ENCODE data around the gene TRHDE.
"Not testable (repeated sequence)": the region's sequence is repeated elsewhere in the genome, so short reads cannot be mapped to it uniquely, and the experiment has no call there.

The TRHDE gene

DNA sequence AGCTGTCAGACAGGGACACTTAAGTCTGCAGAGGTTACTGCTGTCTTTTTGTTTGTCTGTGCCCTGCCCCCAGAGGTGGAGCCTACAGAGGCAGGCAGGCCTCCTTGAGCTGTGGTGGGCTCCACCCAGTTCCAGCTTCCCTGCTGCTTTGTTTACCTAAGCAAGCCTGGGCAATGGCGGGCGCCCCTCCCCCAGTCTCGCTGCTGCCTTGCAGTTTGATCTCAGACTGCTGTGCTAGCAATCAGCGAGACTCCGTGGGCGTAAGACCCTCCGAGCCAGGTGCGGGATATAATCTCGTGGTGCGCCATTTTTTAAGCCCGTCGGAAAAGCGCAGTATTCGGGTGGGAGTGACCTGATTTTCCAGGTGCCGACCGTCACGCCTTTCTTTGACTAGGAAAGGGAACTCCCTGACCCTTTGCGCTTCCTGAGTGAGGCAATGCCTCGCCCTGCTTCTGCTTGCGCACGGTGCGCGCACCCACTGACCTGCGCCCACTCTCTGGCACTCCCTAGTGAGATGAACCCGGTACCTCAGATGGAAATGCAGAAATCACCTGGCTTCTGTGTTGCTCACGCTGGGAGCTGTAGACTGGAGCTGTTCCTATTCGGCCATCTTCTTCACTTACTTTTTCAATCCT, 248.0 kb downstream of the TRHDE start:
- not testable (repeated sequence) for H3K4me3 ChIP-seq (ENCODE audit: low read length in 2 of 2); H3K27ac ChIP-seq (ENCODE audit: low read depth in 2 of 2, low read length in 2 of 2); H3K36me3 ChIP-seq (ENCODE audit: control insufficient read depth in 2 of 2, insufficient read depth in 2 of 2, low read length in 2 of 2); H3K4me1 ChIP-seq (ENCODE audit: control insufficient read depth in 2 of 2, insufficient read depth in 2 of 2, low read length in 2 of 2); H3K9me3 ChIP-seq (ENCODE audit: control insufficient read depth in 2 of 2, low read length in 2 of 2); H3K27me3 ChIP-seq (ENCODE audit: control insufficient read depth in 2 of 2, insufficient read depth in 2 of 2, low read length in 2 of 2); H3K9ac ChIP-seq (ENCODE audit: low read depth in 1 of 2, low read length in 2 of 2)

DNA sequence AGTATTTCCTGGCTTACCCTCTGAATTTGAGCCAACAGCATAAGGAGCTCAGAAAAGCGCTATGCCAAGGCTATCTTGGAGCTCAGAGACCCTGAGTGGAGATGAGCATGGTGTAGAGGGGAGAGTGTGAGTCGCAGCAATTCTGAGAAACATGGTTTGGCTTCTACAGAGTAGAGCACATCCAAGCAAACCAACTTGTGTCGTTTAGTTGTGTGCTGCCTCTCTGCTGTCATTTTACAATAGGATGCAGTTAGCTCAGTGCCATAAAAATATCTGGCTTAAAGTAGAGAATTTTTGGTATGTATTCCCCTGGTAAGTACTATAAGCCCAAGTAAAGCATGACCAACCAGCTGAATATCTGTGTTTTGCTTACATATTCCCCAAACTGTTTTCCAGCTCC, 249.2 kb downstream of the TRHDE start:
- Histone ChIP-seq H3K4me1 (ENCODE audit: control insufficient read depth in 2 of 2, insufficient read depth in 2 of 2, low read length in 2 of 2) (no peaks in the 10 kb centered on the region), H3K9me3 (ENCODE audit: control insufficient read depth in 2 of 2, low read length in 2 of 2) (no peaks in the 10 kb centered on the region), H3K36me3 (ENCODE audit: control insufficient read depth in 2 of 2, insufficient read depth in 2 of 2, low read length in 2 of 2) (no peaks in the 10 kb centered on the region), H3K9ac (ENCODE audit: low read depth in 1 of 2, low read length in 2 of 2) (no peak overlapping the region), H3K4me3 (ENCODE audit: low read length in 2 of 2) (no peak overlapping the region), H3K27me3 (ENCODE audit: control insufficient read depth in 2 of 2, insufficient read depth in 2 of 2, low read length in 2 of 2) (no peaks in the 10 kb centered on the region), H3K27ac (ENCODE audit: low read depth in 2 of 2, low read length in 2 of 2) (no peak overlapping the region)

DNA sequence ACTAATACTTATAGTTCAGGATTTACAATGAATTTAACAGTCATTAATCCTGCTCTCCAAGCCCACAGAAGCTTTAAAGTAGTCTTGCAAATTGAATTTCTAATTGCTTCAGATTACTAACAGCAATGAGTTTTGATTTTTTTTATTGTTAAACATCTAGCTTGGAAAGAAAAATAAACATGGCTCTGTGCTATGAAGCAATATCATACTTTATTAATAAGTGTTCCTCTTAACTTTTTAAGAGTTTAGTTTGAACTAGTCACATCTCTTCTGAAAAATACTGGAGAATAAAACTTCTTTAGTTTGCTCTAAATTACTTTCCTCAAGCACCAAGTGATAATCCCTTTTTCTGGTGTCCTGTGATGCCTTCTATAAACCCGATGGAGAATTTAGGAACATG, 250.2 kb downstream of the TRHDE start:
- H3K36me3 ChIP-seq (ENCODE audit: control insufficient read depth in 2 of 2, insufficient read depth in 2 of 2, low read length in 2 of 2), result no peaks in the 10 kb centered on the region
- no peaks in the 10 kb centered on the region for H3K9me3 ChIP-seq (ENCODE audit: control insufficient read depth in 2 of 2, low read length in 2 of 2)
- no peak overlapping the region for H3K27ac ChIP-seq (ENCODE audit: low read depth in 2 of 2, low read length in 2 of 2)
- H3K9ac ChIP-seq (ENCODE audit: low read depth in 1 of 2, low read length in 2 of 2), result no peak overlapping the region
- no peak overlapping the region for H3K4me3 ChIP-seq (ENCODE audit: low read length in 2 of 2)
- no peaks in the 10 kb centered on the region for H3K4me1 ChIP-seq (ENCODE audit: control insufficient read depth in 2 of 2, insufficient read depth in 2 of 2, low read length in 2 of 2)
- no peaks in the 10 kb centered on the region for H3K27me3 ChIP-seq (ENCODE audit: control insufficient read depth in 2 of 2, insufficient read depth in 2 of 2, low read length in 2 of 2)

GRCh38 chr12:72523754-72524153, 251.6 kb downstream of the TRHDE start:
- Histone ChIP-seq H3K27me3 (ENCODE audit: control insufficient read depth in 2 of 2, insufficient read depth in 2 of 2, low read length in 2 of 2) (no peaks in the 10 kb centered on the region), H3K9me3 (ENCODE audit: control insufficient read depth in 2 of 2, low read length in 2 of 2) (no peaks in the 10 kb centered on the region), H3K27ac (ENCODE audit: low read depth in 2 of 2, low read length in 2 of 2) (no peak overlapping the region), H3K4me3 (ENCODE audit: low read length in 2 of 2) (no peak overlapping the region), H3K36me3 (ENCODE audit: control insufficient read depth in 2 of 2, insufficient read depth in 2 of 2, low read length in 2 of 2) (no peaks in the 10 kb centered on the region), H3K9ac (ENCODE audit: low read depth in 1 of 2, low read length in 2 of 2) (no peak overlapping the region), H3K4me1 (ENCODE audit: control insufficient read depth in 2 of 2, insufficient read depth in 2 of 2, low read length in 2 of 2) (no peaks in the 10 kb centered on the region)

DNA sequence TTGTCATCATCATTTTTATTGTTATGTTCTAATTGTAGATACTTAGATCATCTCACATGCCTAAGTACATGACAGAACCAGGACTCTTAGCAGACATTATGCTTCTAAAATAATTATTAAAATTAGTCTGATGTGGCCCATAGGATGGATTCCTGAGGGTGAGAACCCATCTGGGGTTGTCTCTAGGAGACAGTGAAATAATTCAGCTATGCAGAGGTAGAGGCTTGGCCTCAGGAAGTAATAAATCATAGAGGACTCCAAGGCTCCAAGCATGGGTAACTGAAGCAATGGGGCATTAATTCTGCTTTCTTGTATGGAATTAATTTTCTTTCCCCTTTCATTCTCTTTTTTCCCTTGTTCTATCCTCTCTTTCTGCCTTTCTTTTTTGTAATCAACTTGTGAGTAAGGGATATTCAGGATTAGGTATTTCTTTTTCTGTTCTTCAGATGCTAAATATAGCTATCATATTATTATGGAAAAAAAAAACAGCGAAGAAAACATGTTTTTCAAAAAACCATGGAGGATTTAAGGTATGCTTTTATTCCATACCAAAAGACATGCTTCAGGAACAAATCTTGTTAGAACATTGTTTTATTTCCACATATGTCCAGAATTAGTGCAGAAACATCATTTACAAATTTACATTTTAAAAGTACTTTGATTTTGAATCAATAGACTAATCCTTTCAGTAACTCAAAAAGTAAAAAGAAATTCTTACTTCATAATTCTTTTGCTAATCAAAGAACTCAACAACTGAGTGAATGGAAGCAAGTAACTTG, 263.2 kb downstream of the TRHDE start:
- Histone ChIP-seq H3K4me3 (ENCODE audit: low read length in 2 of 2) (no peak overlapping the region), H3K9ac (ENCODE audit: low read depth in 1 of 2, low read length in 2 of 2) (no peak overlapping the region), H3K27me3 (ENCODE audit: control insufficient read depth in 2 of 2, insufficient read depth in 2 of 2, low read length in 2 of 2) (no peaks in the 10 kb centered on the region), H3K27ac (ENCODE audit: low read depth in 2 of 2, low read length in 2 of 2) (no peak overlapping the region), H3K9me3 (ENCODE audit: control insufficient read depth in 2 of 2, low read length in 2 of 2) (no peaks in the 10 kb centered on the region), H3K36me3 (ENCODE audit: control insufficient read depth in 2 of 2, insufficient read depth in 2 of 2, low read length in 2 of 2) (no peaks in the 10 kb centered on the region), H3K4me1 (ENCODE audit: control insufficient read depth in 2 of 2, insufficient read depth in 2 of 2, low read length in 2 of 2) (no peaks in the 10 kb centered on the region)

DNA sequence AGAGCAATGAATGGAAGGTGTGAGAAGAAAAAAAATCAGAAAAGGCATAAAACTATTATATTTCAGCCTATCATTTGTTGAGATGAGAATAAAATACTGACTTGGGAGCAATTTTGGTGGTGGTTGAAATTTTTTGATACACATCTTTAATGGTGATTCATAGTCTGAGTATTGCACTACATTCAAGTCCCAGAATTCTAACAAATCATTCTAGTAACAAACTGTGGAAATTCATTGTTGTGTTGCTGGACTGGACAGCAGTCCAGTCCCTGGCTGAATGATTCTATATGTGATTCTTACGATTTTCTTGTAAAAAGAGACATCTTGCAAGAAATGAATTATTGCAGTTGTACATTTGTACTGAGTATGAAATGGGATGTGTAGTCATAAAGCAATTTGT, 268.6 kb downstream of the TRHDE start:
- H3K9ac ChIP-seq (ENCODE audit: low read depth in 1 of 2, low read length in 2 of 2), result no peak overlapping the region
- no peak overlapping the region for H3K4me3 ChIP-seq (ENCODE audit: low read length in 2 of 2)
- H3K27ac ChIP-seq (ENCODE audit: low read depth in 2 of 2, low read length in 2 of 2), result no peak overlapping the region
- H3K27me3 ChIP-seq (ENCODE audit: control insufficient read depth in 2 of 2, insufficient read depth in 2 of 2, low read length in 2 of 2), result no peaks in the 10 kb centered on the region
- no peaks in the 10 kb centered on the region for H3K4me1 ChIP-seq (ENCODE audit: control insufficient read depth in 2 of 2, insufficient read depth in 2 of 2, low read length in 2 of 2)
- H3K9me3 ChIP-seq (ENCODE audit: control insufficient read depth in 2 of 2, low read length in 2 of 2), result no peaks in the 10 kb centered on the region
- no peaks in the 10 kb centered on the region for H3K36me3 ChIP-seq (ENCODE audit: control insufficient read depth in 2 of 2, insufficient read depth in 2 of 2, low read length in 2 of 2)

DNA sequence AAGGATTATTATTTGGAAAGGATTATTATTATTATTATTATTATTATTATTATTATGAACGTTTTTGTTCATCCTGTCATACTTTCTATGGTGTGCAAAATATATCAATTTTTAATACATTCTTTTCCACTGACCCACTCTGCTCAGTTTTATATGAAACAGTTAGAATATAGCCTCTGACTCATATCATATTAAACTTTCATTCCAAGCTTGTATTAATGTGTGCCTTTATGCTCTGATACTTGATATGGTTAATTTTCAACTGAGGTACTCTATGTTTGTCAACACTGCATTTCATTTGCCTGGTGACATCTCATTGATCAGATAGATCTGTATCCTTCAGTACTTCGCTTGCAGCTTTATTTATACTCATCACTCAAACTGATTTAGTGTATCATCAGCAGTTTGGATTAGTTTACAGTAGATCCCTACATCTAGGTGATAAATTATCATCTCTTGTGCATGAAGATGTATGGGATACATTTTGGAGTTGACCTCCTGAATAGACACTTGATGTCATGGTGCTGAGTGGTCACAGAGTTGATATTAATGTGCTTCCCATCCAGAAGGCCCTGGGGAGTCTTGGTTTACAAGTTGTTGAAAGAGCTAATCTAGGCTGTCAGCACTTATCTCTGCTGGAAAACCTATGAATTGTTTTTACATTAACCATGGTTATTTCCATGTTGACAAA, 271.8 kb downstream of the TRHDE start:
- H3K4me1 ChIP-seq (ENCODE audit: control insufficient read depth in 2 of 2, insufficient read depth in 2 of 2, low read length in 2 of 2), result no peaks in the 10 kb centered on the region
- H3K9me3 ChIP-seq (ENCODE audit: control insufficient read depth in 2 of 2, low read length in 2 of 2), result no peaks in the 10 kb centered on the region
- no peak overlapping the region for H3K27ac ChIP-seq (ENCODE audit: low read depth in 2 of 2, low read length in 2 of 2)
- H3K27me3 ChIP-seq (ENCODE audit: control insufficient read depth in 2 of 2, insufficient read depth in 2 of 2, low read length in 2 of 2), result no peaks in the 10 kb centered on the region
- H3K4me3 ChIP-seq (ENCODE audit: low read length in 2 of 2), result no peak overlapping the region
- H3K9ac ChIP-seq (ENCODE audit: low read depth in 1 of 2, low read length in 2 of 2), result no peak overlapping the region
- H3K36me3 ChIP-seq (ENCODE audit: control insufficient read depth in 2 of 2, insufficient read depth in 2 of 2, low read length in 2 of 2), result no peaks in the 10 kb centered on the region

- no peaks in the 10 kb centered on the region for H3K4me1 ChIP-seq (ENCODE audit: control insufficient read depth in 2 of 2, insufficient read depth in 2 of 2, low read length in 2 of 2)
- no peak overlapping the region for H3K9ac ChIP-seq (ENCODE audit: low read depth in 1 of 2, low read length in 2 of 2)
- no peaks in the 10 kb centered on the region for H3K27me3 ChIP-seq (ENCODE audit: control insufficient read depth in 2 of 2, insufficient read depth in 2 of 2, low read length in 2 of 2)
Measured at GRCh38 chr12:72546106-72546505, 273.9 kb downstream of the TRHDE start.

DNA sequence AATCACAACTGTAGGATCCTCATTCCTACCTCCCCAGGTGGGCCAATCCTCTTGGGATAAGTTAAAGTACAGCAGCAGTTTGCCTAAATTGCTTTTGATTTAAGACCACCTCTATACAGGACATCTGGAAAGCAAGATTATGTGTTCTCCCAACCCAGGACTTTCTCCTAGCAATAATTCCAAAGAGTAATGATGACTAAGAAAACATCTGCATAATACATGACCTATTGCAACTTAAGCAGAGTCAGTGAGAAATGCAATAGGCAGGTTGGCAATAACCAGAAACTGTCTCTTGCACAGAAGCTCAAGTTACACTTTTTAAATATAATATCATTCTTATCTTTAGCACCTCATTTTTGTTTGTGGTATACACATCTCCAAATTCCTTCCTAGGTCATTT, 275.4 kb downstream of the TRHDE start:
- H3K4me3 ChIP-seq (ENCODE audit: low read length in 2 of 2), result no peak overlapping the region
- H3K27me3 ChIP-seq (ENCODE audit: control insufficient read depth in 2 of 2, insufficient read depth in 2 of 2, low read length in 2 of 2), result no peaks in the 10 kb centered on the region
- H3K9me3 ChIP-seq (ENCODE audit: control insufficient read depth in 2 of 2, low read length in 2 of 2), result no peaks in the 10 kb centered on the region
- no peak overlapping the region for H3K9ac ChIP-seq (ENCODE audit: low read depth in 1 of 2, low read length in 2 of 2)
- no peak overlapping the region for H3K27ac ChIP-seq (ENCODE audit: low read depth in 2 of 2, low read length in 2 of 2)
- no peaks in the 10 kb centered on the region for H3K4me1 ChIP-seq (ENCODE audit: control insufficient read depth in 2 of 2, insufficient read depth in 2 of 2, low read length in 2 of 2)
- no peaks in the 10 kb centered on the region for H3K36me3 ChIP-seq (ENCODE audit: control insufficient read depth in 2 of 2, insufficient read depth in 2 of 2, low read length in 2 of 2)

More at GRCh38 chr12:72546106-72546505, 273.9 kb downstream of the TRHDE start:
- Histone ChIP-seq H3K36me3 (ENCODE audit: control insufficient read depth in 2 of 2, insufficient read depth in 2 of 2, low read length in 2 of 2) (no peaks in the 10 kb centered on the region), H3K9me3 (ENCODE audit: control insufficient read depth in 2 of 2, low read length in 2 of 2) (no peaks in the 10 kb centered on the region), H3K4me3 (ENCODE audit: low read length in 2 of 2) (no peak overlapping the region), H3K27ac (ENCODE audit: low read depth in 2 of 2, low read length in 2 of 2) (no peak overlapping the region)

- Histone ChIP-seq H3K4me3 (ENCODE audit: low read length in 2 of 2) (no peak overlapping the region), H3K36me3 (ENCODE audit: control insufficient read depth in 2 of 2, insufficient read depth in 2 of 2, low read length in 2 of 2) (no peaks in the 10 kb centered on the region)
Measured at GRCh38 chr12:72549184-72549583, 277.0 kb downstream of the TRHDE start.

More at GRCh38 chr12:72549184-72549583, 277.0 kb downstream of the TRHDE start:
- Histone ChIP-seq H3K9me3 (ENCODE audit: control insufficient read depth in 2 of 2, low read length in 2 of 2) (no peaks in the 10 kb centered on the region), H3K9ac (ENCODE audit: low read depth in 1 of 2, low read length in 2 of 2) (no peak overlapping the region), H3K27ac (ENCODE audit: low read depth in 2 of 2, low read length in 2 of 2) (no peak overlapping the region), H3K27me3 (ENCODE audit: control insufficient read depth in 2 of 2, insufficient read depth in 2 of 2, low read length in 2 of 2) (no peaks in the 10 kb centered on the region), H3K4me1 (ENCODE audit: control insufficient read depth in 2 of 2, insufficient read depth in 2 of 2, low read length in 2 of 2) (no peaks in the 10 kb centered on the region)

Measured in mucosa of rectum (tissue), 2 donors.